HepG2 (cell line): ENCODE results near the gene CHADL. TPM values are rescaled to one million over a fixed set of nuclear protein-coding genes. Genes with fewer than 3 reads are reported as not detected.

ENCODE experiments used
- CBFB ChIP-seq: sonication (generic); formaldehyde crosslinking; IDR thresholded peaks from 2 replicates; pipeline ENCODE4 v1.4.0; 2020; ENCODE audit warnings: missing genetic modification reagents
- FOXK1 ChIP-seq: sonication (generic); formaldehyde crosslinking; IDR thresholded peaks from 2 replicates; pipeline ENCODE4 v1.4.0; 2020; ENCODE audit warnings: low read depth, missing genetic modification reagents, borderline replicate concordance
- HOXA5 ChIP-seq: sonication (generic); formaldehyde crosslinking; IDR thresholded peaks from 2 replicates; pipeline ENCODE4 v1.4.0; 2020; ENCODE audit warnings: missing genetic modification reagents
- NCOA5 ChIP-seq: sonication (generic); formaldehyde crosslinking; IDR thresholded peaks from 2 replicates; pipeline ENCODE4 v1.4.0; 2020; ENCODE audit warnings: missing genetic modification reagents
- SMC3 ChIP-seq: IDR thresholded peaks from 2 replicates; pipeline ENCODE4 v1.6.1; 2011; ENCODE audit warnings: low read length, improper control_type of control experiment
- ZNF615 ChIP-seq: sonication (generic); formaldehyde crosslinking; IDR thresholded peaks from 2 replicates; pipeline ENCODE4 v1.5.0; 2020; ENCODE audit warnings: mild to moderate bottlenecking, missing genetic modification reagents, borderline replicate concordance
- ZNF816 ChIP-seq: sonication (generic); formaldehyde crosslinking; IDR thresholded peaks from 2 replicates; pipeline ENCODE4 v1.8.0; 2022; ENCODE audit warnings: missing genetic modification reagents, mild to moderate bottlenecking, borderline replicate concordance
- polyA plus RNA-seq, 8 experiments: library from polyadenylated mRNA; depleted of rRNA in 3 of 8; stranded (reverse) in 7 of 8; unstranded in 1 of 8; fragments of >200 nt; fragmentation: Illumina TruSeq in 4 of 8; extraction: Trizol in 4 of 8; gene quantifications; 2 replicates each; pipeline versions ENCODE4 v1.2.1 to v1.2.3, GENCODE V29; 2011 to 2016; ENCODE audit warnings: low read depth in 4 of 8, missing spikeins in 1 of 8, mixed read lengths in 1 of 8; ENCODE audit not compliant: insufficient read depth in 1 of 8
- total RNA-seq, 5 experiments: library from RNA; depleted of rRNA; stranded (reverse); fragments of >200 nt; fragmentation: Illumina TruSeq; extraction: Trizol; gene quantifications; 2 replicates each; pipeline ENCODE4 v1.2.3, GENCODE V29; 2016; ENCODE audit warnings: low read depth in 1 of 5
- TF ChIP-seq, protein P1 (sequence below): sonication (generic); formaldehyde crosslinking; IDR thresholded peaks from 2 replicates; pipeline ENCODE4 v1.5.1; 2020; ENCODE audit warnings: mild to moderate bottlenecking, missing genetic modification reagents, moderate library complexity
- TF ChIP-seq, protein P2 (sequence below): sonication (generic); formaldehyde crosslinking; conservative IDR thresholded peaks from 2 replicates; pipeline ENCODE4 v1.8.0; 2022; ENCODE audit warnings: missing genetic modification reagents
- TF ChIP-seq, protein P3 (sequence below): sonication (generic); formaldehyde crosslinking; IDR thresholded peaks from 2 replicates; pipeline ENCODE4 v1.4.0; 2020; ENCODE audit warnings: missing genetic modification reagents, borderline replicate concordance
- TF ChIP-seq, protein P4 (sequence below): sonication (generic); formaldehyde crosslinking; IDR thresholded peaks from 2 replicates; pipeline ENCODE4 v1.4.0; 2020; ENCODE audit warnings: missing genetic modification reagents
- TF ChIP-seq, protein P5 (sequence below): sonication (generic); formaldehyde crosslinking; IDR thresholded peaks from 2 replicates; pipeline ENCODE4 v1.4.0; 2020; ENCODE audit warnings: missing genetic modification reagents; ENCODE audit errors: not compliant biosample characterization

Gene CHADL
- total and polyA plus RNA-seq, 2 of the 13 experiments (the other 11 are each of a cell fraction or from before 2014, with no cell fraction given), result 2.8 to 8.1 TPM

DNA sequence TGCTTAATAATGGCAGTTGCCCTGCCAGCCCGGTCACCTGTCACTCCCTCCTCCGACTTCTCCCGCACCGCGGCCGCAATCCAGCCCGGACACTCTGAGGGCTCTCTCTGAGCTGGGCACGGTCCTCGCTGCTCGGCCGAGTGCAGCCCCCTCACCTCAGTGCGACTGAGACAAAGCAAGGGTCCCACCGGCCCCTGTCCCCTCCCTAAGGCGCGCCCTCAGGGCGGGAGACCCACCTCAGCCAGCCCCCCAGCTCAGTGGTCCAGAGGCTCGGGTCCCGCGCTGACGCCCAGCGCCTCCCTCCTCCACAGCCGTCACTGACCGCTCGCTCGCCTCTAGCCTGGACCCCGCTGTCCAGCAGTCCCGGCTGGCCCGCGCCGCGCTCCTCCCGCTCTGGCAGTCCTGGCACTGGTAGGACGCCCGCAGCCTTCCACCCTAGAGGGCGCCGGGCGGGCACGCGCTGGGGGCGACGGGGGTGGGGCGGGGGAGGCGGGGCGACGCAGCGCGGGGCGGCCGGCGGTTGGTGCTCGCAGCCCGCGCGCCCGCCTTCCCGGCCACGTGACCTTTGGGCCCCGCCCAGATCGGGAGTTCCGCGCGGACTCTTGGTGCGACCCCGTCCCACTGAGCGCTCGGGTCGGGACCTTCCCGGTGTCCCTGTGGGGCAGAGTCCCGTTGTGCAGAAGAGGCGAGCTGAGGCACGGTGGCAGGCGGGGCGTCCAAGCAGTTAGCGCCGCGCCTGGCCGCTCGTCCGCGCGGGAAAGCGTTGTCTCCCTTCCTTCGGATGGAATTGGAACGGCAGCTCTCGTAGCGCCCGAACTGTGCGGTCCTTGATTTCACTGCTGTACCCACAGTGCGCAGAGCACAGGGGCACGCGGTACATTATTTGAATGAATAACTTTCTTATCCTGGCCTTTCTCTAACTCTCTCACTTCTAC, 43.4 kb downstream of the CHADL start (continued):
- TF ChIP-seq, protein P1, sequence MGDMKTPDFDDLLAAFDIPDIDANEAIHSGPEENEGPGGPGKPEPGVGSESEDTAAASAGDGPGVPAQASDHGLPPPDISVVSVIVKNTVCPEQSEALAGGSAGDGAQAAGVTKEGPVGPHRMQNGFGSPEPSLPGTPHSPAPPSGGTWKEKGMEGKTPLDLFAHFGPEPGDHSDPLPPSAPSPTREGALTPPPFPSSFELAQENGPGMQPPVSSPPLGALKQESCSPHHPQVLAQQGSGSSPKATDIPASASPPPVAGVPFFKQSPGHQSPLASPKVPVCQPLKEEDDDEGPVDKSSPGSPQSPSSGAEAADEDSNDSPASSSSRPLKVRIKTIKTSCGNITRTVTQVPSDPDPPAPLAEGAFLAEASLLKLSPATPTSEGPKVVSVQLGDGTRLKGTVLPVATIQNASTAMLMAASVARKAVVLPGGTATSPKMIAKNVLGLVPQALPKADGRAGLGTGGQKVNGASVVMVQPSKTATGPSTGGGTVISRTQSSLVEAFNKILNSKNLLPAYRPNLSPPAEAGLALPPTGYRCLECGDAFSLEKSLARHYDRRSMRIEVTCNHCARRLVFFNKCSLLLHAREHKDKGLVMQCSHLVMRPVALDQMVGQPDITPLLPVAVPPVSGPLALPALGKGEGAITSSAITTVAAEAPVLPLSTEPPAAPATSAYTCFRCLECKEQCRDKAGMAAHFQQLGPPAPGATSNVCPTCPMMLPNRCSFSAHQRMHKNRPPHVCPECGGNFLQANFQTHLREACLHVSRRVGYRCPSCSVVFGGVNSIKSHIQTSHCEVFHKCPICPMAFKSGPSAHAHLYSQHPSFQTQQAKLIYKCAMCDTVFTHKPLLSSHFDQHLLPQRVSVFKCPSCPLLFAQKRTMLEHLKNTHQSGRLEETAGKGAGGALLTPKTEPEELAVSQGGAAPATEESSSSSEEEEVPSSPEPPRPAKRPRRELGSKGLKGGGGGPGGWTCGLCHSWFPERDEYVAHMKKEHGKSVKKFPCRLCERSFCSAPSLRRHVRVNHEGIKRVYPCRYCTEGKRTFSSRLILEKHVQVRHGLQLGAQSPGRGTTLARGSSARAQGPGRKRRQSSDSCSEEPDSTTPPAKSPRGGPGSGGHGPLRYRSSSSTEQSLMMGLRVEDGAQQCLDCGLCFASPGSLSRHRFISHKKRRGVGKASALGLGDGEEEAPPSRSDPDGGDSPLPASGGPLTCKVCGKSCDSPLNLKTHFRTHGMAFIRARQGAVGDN (CRISPR knock-in tag), result peak; percentile 94
- no peak for TF ChIP-seq NCOA5 (CRISPR knock-in tag)
- TF ChIP-seq, protein P2, sequence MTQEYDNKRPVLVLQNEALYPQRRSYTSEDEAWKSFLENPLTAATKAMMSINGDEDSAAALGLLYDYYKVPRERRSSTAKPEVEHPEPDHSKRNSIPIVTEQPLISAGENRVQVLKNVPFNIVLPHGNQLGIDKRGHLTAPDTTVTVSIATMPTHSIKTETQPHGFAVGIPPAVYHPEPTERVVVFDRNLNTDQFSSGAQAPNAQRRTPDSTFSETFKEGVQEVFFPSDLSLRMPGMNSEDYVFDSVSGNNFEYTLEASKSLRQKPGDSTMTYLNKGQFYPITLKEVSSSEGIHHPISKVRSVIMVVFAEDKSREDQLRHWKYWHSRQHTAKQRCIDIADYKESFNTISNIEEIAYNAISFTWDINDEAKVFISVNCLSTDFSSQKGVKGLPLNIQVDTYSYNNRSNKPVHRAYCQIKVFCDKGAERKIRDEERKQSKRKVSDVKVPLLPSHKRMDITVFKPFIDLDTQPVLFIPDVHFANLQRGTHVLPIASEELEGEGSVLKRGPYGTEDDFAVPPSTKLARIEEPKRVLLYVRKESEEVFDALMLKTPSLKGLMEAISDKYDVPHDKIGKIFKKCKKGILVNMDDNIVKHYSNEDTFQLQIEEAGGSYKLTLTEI (CRISPR knock-in tag), result no peak
- TF ChIP-seq SMC3, result no peak
- no peak for TF ChIP-seq FOXK1 (CRISPR knock-in tag)
- TF ChIP-seq, protein P3, sequence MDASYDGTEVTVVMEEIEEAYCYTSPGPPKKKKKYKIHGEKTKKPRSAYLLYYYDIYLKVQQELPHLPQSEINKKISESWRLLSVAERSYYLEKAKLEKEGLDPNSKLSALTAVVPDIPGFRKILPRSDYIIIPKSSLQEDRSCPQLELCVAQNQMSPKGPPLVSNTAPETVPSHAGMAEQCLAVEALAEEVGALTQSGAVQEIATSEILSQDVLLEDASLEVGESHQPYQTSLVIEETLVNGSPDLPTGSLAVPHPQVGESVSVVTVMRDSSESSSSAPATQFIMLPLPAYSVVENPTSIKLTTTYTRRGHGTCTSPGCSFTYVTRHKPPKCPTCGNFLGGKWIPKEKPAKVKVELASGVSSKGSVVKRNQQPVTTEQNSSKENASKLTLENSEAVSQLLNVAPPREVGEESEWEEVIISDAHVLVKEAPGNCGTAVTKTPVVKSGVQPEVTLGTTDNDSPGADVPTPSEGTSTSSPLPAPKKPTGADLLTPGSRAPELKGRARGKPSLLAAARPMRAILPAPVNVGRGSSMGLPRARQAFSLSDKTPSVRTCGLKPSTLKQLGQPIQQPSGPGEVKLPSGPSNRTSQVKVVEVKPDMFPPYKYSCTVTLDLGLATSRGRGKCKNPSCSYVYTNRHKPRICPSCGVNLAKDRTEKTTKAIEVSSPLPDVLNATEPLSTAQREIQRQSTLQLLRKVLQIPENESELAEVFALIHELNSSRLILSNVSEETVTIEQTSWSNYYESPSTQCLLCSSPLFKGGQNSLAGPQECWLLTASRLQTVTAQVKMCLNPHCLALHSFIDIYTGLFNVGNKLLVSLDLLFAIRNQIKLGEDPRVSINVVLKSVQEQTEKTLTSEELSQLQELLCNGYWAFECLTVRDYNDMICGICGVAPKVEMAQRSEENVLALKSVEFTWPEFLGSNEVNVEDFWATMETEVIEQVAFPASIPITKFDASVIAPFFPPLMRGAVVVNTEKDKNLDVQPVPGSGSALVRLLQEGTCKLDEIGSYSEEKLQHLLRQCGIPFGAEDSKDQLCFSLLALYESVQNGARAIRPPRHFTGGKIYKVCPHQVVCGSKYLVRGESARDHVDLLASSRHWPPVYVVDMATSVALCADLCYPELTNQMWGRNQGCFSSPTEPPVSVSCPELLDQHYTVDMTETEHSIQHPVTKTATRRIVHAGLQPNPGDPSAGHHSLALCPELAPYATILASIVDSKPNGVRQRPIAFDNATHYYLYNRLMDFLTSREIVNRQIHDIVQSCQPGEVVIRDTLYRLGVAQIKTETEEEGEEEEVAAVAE (CRISPR knock-in tag), result no peak
- TF ChIP-seq, protein P4, sequence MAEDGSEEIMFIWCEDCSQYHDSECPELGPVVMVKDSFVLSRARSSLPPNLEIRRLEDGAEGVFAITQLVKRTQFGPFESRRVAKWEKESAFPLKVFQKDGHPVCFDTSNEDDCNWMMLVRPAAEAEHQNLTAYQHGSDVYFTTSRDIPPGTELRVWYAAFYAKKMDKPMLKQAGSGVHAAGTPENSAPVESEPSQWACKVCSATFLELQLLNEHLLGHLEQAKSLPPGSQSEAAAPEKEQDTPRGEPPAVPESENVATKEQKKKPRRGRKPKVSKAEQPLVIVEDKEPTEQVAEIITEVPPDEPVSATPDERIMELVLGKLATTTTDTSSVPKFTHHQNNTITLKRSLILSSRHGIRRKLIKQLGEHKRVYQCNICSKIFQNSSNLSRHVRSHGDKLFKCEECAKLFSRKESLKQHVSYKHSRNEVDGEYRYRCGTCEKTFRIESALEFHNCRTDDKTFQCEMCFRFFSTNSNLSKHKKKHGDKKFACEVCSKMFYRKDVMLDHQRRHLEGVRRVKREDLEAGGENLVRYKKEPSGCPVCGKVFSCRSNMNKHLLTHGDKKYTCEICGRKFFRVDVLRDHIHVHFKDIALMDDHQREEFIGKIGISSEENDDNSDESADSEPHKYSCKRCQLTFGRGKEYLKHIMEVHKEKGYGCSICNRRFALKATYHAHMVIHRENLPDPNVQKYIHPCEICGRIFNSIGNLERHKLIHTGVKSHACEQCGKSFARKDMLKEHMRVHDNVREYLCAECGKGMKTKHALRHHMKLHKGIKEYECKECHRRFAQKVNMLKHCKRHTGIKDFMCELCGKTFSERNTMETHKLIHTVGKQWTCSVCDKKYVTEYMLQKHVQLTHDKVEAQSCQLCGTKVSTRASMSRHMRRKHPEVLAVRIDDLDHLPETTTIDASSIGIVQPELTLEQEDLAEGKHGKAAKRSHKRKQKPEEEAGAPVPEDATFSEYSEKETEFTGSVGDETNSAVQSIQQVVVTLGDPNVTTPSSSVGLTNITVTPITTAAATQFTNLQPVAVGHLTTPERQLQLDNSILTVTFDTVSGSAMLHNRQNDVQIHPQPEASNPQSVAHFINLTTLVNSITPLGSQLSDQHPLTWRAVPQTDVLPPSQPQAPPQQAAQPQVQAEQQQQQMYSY (CRISPR knock-in tag), result no peak
- TF ChIP-seq, protein P5, sequence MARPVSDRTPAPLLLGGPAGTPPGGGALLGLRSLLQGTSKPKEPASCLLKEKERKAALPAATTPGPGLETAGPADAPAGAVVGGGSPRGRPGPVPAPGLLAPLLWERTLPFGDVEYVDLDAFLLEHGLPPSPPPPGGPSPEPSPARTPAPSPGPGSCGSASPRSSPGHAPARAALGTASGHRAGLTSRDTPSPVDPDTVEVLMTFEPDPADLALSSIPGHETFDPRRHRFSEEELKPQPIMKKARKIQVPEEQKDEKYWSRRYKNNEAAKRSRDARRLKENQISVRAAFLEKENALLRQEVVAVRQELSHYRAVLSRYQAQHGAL (CRISPR knock-in tag), result no peak
- peak; percentile 44; the same call in 1 of the 2 replicates for TF ChIP-seq CBFB (CRISPR knock-in tag)
- no peak for TF ChIP-seq HOXA5 (CRISPR knock-in tag)
- TF ChIP-seq ZNF816 (CRISPR knock-in tag), result no peak
- no peak for TF ChIP-seq ZNF615 (CRISPR knock-in tag)
